H1 (cell line): ENCODE measurements around the gene ASB6. TPM values are rescaled to one million over a fixed set of nuclear protein-coding genes. Genes with fewer than 3 reads are reported as not detected.

Experiments used
- CTCF ChIA-PET: fragments of 300-600 bp; sonication (Branson Sonifier 250); formaldehyde crosslinking; loops from one replicate; lab custom pipeline; 2021; ENCODE audit not compliant: partially characterized antibody; lab: Charles Lee
- POLR2A ChIA-PET: fragments of 300-600 bp; sonication (Branson Sonifier 250); formaldehyde crosslinking; loops from one replicate; lab custom pipeline; 2021; ENCODE audit warnings: inconsistent platforms; ENCODE audit not compliant: partially characterized antibody; lab: Charles Lee
- DNase-seq, 2 experiments: peaks; one replicate each; pipeline versions ENCODE4 v3.0.0 to v3.0.0-alpha.2; 2010 to 2022; ENCODE audit warnings: low spot score in 2 of 2, low read depth in 1 of 2, mixed read lengths in 1 of 2
- FAIRE-seq: peaks from 2 replicates; lab custom pipeline; 2011; peaks lifted over from hg19 to GRCh38; lab: Jason Lieb, UNC
- H2AFZ ChIP-seq: 2 replicates; pipeline ENCODE4 v1.8.1; 2012; ENCODE audit warnings: low read length, inconsistent platforms
- H2AK5ac ChIP-seq: 2 replicates; pipeline ENCODE4 v1.6.1; 2013; ENCODE audit warnings: low read depth, low read length
- H2BK120ac ChIP-seq: replicated peaks from 2 replicates; pipeline ENCODE3; 2013; ENCODE audit warnings: low read depth, low read length, inconsistent platforms
- H2BK12ac ChIP-seq: 2 replicates; pipeline ENCODE4 v1.6.1; 2013; ENCODE audit warnings: low read depth, low read length
- H2BK15ac ChIP-seq: 2 replicates; pipeline ENCODE4 v1.6.1; 2013; ENCODE audit warnings: low read length
- H2BK20ac ChIP-seq: 2 replicates; pipeline ENCODE4 v1.6.1; 2013; ENCODE audit warnings: low read length
- H2BK5ac ChIP-seq: 2 replicates; pipeline ENCODE4 v1.6.1; 2013; ENCODE audit warnings: low read depth, low read length
- H3K14ac ChIP-seq: 2 replicates; pipeline ENCODE4 v1.6.1; 2013; ENCODE audit warnings: inconsistent platforms; ENCODE audit not compliant: insufficient read length
- H3K18ac ChIP-seq: 2 replicates; pipeline ENCODE4 v1.6.1; 2013; ENCODE audit warnings: low read length; ENCODE audit errors: extremely low read depth
- H3K23ac ChIP-seq: 2 replicates; pipeline ENCODE4 v1.6.1; 2013; ENCODE audit warnings: inconsistent platforms; ENCODE audit not compliant: insufficient read length
- H3K23me2 ChIP-seq: 2 replicates; pipeline ENCODE4 v1.6.1; 2013; ENCODE audit warnings: low read depth, low read length
- H3K27ac ChIP-seq: 2 replicates; pipeline ENCODE4 v1.6.1; 2011; ENCODE audit warnings: low read depth, low read length, inconsistent platforms
- H3K27me3 ChIP-seq, 4 experiments: replicated peaks in 1 of 4; 1 replicate in 1 of 4; 2 replicates in 3 of 4; pipeline versions ENCODE4 v1.6.1 to v1.8.1; 2011 to 2013; ENCODE audit warnings: low read length in 3 of 4, mild to moderate bottlenecking in 3 of 4, inconsistent platforms in 2 of 4, mixed read lengths in 2 of 4, moderate library complexity in 1 of 4; ENCODE audit not compliant: control insufficient read depth in 3 of 4, insufficient read depth in 3 of 4; ENCODE audit errors: extremely low read depth in 1 of 4
- H3K36me3 ChIP-seq, 4 experiments: 2 replicates each; pipeline versions ENCODE4 v1.6.1 to v1.8.1; 2011 to 2013; ENCODE audit warnings: mild to moderate bottlenecking in 4 of 4, low read length in 3 of 4, moderate library complexity in 2 of 4, control low read depth in 1 of 4, inconsistent platforms in 1 of 4; ENCODE audit not compliant: insufficient read depth in 4 of 4, control insufficient read depth in 2 of 4
- H3K4ac ChIP-seq: replicated peaks from 2 replicates; pipeline ENCODE3; 2013; ENCODE audit warnings: low read length, low read depth, mixed read lengths, inconsistent platforms; ENCODE audit not compliant: insufficient read length
- H3K4me1 ChIP-seq, 4 experiments: replicated peaks in 1 of 4; 1 replicate in 1 of 4; 2 replicates in 3 of 4; pipeline versions ENCODE4 v1.6.1 to v1.8.1; 2011 to 2013; ENCODE audit warnings: low read length in 3 of 4, inconsistent platforms in 2 of 4, mixed read lengths in 1 of 4; ENCODE audit not compliant: insufficient read depth in 4 of 4, control insufficient read depth in 3 of 4
- H3K4me2 ChIP-seq, 2 experiments: 2 replicates each; pipeline versions ENCODE4 v1.6.1 to v1.8.1; 2011 to 2013; ENCODE audit warnings: low read depth in 2 of 2, low read length in 2 of 2, control low read depth in 1 of 2, inconsistent platforms in 1 of 2, mild to moderate bottlenecking in 1 of 2; ENCODE audit not compliant: insufficient read depth in 1 of 2
- H3K4me3 ChIP-seq, 4 experiments: fragments of 200-600, 300-600 bp in 1 of 4; sonication (generic), shearing (Covaris generic), sonication (Bioruptor Twin) in 1 of 4; 2 replicates each; pipeline versions ENCODE4 v1.5.1 to v1.8.1; 2011 to 2016; ENCODE audit warnings: low read length in 4 of 4, low read depth in 3 of 4, control low read depth in 2 of 4, inconsistent platforms in 2 of 4, mild to moderate bottlenecking in 2 of 4, mixed read lengths in 1 of 4, moderate library complexity in 1 of 4; ENCODE audit not compliant: insufficient read depth in 2 of 4; ENCODE audit errors: extremely low read depth in 1 of 4
- H3K56ac ChIP-seq: replicated peaks from 2 replicates; pipeline ENCODE3; 2013; ENCODE audit warnings: low read depth, mild to moderate bottlenecking, mixed read lengths, low read length, inconsistent platforms; ENCODE audit not compliant: insufficient read length
- H3K79me1 ChIP-seq: 2 replicates; pipeline ENCODE4 v1.6.1; 2013; ENCODE audit warnings: low read depth, low read length, control low read depth
- H3K79me2 ChIP-seq, 2 experiments: 2 replicates each; pipeline versions ENCODE4 v1.6.1 to v1.8.1; 2012 to 2013; ENCODE audit warnings: low read length in 2 of 2, mild to moderate bottlenecking in 2 of 2, inconsistent platforms in 1 of 2; ENCODE audit not compliant: insufficient read depth in 2 of 2, control insufficient read depth in 1 of 2
- H3K9ac ChIP-seq, 4 experiments: replicated peaks in 1 of 4; 1 replicate in 1 of 4; 2 replicates in 3 of 4; pipeline versions ENCODE4 v1.6.1 to v1.8.1; 2011 to 2013; ENCODE audit warnings: low read depth in 3 of 4, low read length in 3 of 4, control low read depth in 2 of 4, mild to moderate bottlenecking in 2 of 4, moderate library complexity in 2 of 4, inconsistent platforms in 1 of 4; ENCODE audit errors: extremely low read depth in 1 of 4
- H3K9me3 ChIP-seq, 2 experiments: 2 replicates each; pipeline versions ENCODE4 v1.6.1 to v1.8.1; 2012 to 2013; ENCODE audit warnings: mild to moderate bottlenecking in 2 of 2, moderate library complexity in 2 of 2, control low read depth in 1 of 2, inconsistent platforms in 1 of 2, low read depth in 1 of 2, low read length in 1 of 2, mixed read lengths in 1 of 2; ENCODE audit not compliant: insufficient read depth in 2 of 2
- H4K20me1 ChIP-seq, 2 experiments: replicated peaks in 1 of 2; 2 replicates each; pipeline versions ENCODE3 to v1.8.1; 2011 to 2013; ENCODE audit warnings: inconsistent platforms in 2 of 2, low read length in 2 of 2, mild to moderate bottlenecking in 1 of 2; ENCODE audit not compliant: insufficient read depth in 2 of 2, control insufficient read depth in 1 of 2
- H4K5ac ChIP-seq: 2 replicates; pipeline ENCODE4 v1.6.1; 2013; ENCODE audit warnings: low read length, low read depth, mixed read lengths, inconsistent platforms; ENCODE audit not compliant: insufficient read length
- H4K8ac ChIP-seq: 2 replicates; pipeline ENCODE4 v1.8.0; 2013; ENCODE audit warnings: mild to moderate bottlenecking, moderate library complexity, low read length, inconsistent platforms; ENCODE audit not compliant: insufficient read depth; ENCODE audit errors: extremely low read depth
- H4K91ac ChIP-seq: replicated peaks from 2 replicates; pipeline ENCODE3; 2013; ENCODE audit warnings: low read length, mixed read lengths, inconsistent platforms; ENCODE audit not compliant: insufficient read length
- JUND ChIP-seq: IDR thresholded peaks from 2 replicates; pipeline ENCODE4 v1.6.1; 2011; ENCODE audit warnings: mild to moderate bottlenecking, improper control_type of control experiment, low read length
- WGBS, 2 experiments: shearing (Covaris generic) in 1 of 2; methylation state at CpG; one replicate each; pipeline versions ENCODE4 v1.1.6 to v1.1.7; 2013 to 2015; ENCODE audit warnings: low lambda C conversion rate in 2 of 2, mixed read lengths in 2 of 2, inconsistent platforms in 1 of 2, low coverage in 1 of 2, missing lambda C conversion rate in 1 of 2; ENCODE audit not compliant: insufficient replicate concordance in 2 of 2, insufficient coverage in 1 of 2, insufficient read length in 1 of 2; ENCODE audit errors: extremely low coverage in 1 of 2, missing lambda C conversion rate in 1 of 2; 5-methylcytosine and 5-hydroxymethylcytosine counted together
- polyA plus RNA-seq, 7 experiments: library from polyadenylated mRNA; depleted of rRNA in 3 of 7; stranded (reverse) in 5 of 7; unstranded in 2 of 7; fragments of >200 nt in 5 of 7; fragments of 200-250 nt in 2 of 7; gene quantifications; 1 replicate in 5 of 7; 2 replicates in 1 of 7; 4 replicates in 1 of 7; pipeline versions ENCODE4 v1.2.1 to v1.2.3, GENCODE V29; 2011 to 2013; ENCODE audit warnings: missing spikeins in 2 of 7, mixed read lengths in 2 of 7
- total RNA-seq: library from RNA; stranded (reverse); fragmentation: NEBNext Ultra II Directional; extraction: Animal tissue kit (Norgen Biotek cat#: 25700); gene quantifications from 2 replicates; pipeline ENCODE4 v1.2.1, GENCODE V29; 2021

The ASB6 gene
- total and polyA plus RNA-seq, 2 of the 8 experiments (the other 6 are each of a cell fraction or from before 2014, with no cell fraction given): 14.0 to 17.3 TPM

DNA sequence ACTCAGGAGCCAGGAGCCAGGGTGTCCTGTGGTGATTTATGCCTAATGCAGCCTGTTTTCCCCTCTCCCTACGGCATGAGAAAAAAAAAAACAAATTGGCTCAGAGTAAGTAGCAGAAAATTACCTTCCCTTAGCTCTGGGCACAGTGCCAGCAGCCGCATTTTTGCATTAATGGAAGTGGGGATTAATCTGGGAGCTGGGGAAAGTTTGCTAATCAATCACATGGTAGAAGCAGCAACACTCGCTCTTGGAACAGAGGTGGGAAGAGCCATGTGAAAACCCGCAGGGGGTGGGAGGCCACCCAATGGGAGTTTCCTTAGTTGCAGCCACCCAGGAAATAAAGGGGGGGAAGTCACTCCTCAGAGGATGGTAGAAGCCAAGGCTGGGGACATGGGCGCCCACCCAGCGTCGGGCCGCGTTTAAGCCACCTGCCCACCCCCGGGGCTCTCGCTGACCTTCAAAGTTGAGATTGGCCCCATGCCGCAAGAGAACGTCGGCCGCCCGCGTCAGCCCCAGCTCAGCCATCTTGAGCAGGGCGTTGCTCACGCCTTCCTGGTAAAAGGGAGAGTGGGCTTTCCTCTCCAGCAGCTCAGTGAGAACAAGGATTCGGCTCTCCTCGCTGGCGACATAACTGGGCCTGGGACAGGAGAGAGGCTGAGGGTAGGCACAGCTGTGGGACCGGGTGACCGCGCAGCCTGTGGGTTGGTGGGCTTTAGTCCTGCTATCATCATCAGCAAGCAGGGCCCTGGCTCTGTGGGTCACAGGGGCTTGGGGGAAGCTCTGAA is 1.7 kb downstream of the ASB6 start:
- H3K4ac ChIP-seq: no peak overlapping the region
- H2BK5ac ChIP-seq: no peak overlapping the region
- no peak overlapping the region for H4K5ac ChIP-seq
- ChIA-PET CTCF (interaction anchor here (0.9 to 6.5 kb wide), 13 partner anchors 10 to 518 kb away, joined by 3 to 56 read pairs (median 5); partner anchors contain the start of genes C9orf50 and NTMT1), POLR2A (interaction anchor here (0.6 to 8.2 kb wide), 6 partner anchors 13 to 453 kb away, joined by 3 to 95 read pairs (median 4); partner anchors contain the start of gene NTMT1)
- H2BK15ac ChIP-seq: no peak overlapping the region
- no peak overlapping the region for H2BK120ac ChIP-seq
- no peak overlapping the region for H3K27ac ChIP-seq
- H3K9ac ChIP-seq: no peak overlapping the region
- no peak overlapping the region for H2BK12ac ChIP-seq
- no peak overlapping the region for H2AK5ac ChIP-seq
- no peak overlapping the region for H3K56ac ChIP-seq
- no peak for FAIRE-seq
- TF ChIP-seq JUND: no peak
- H3K27me3 ChIP-seq: no peaks in the 10 kb centered on the region
- peaks cover 0 to 13% of the 10 kb centered on the region in 2 experiments; a peak in 2 of 4 replicates for H3K79me2 ChIP-seq
- no peaks in the 10 kb centered on the region for H3K9me3 ChIP-seq
- no peak overlapping the region for H3K23ac ChIP-seq
- H4K8ac ChIP-seq: no peak overlapping the region
- H3K4me1 ChIP-seq: peaks cover 0 to 10% (median 6%) of the 10 kb centered on the region in 4 experiments; a peak in 4 of 7 replicates
- peaks cover 2 to 31% (median 15%) of the 10 kb centered on the region in 4 experiments; a peak in 6 of 8 replicates for H3K36me3 ChIP-seq
- H2BK20ac ChIP-seq: no peak overlapping the region
- H3K79me1 ChIP-seq: peaks cover 4% of the 10 kb centered on the region
- no peak overlapping the region for H3K18ac ChIP-seq
- peaks cover 8% of the 10 kb centered on the region; the same call in 1 of the 2 replicates for H3K23me2 ChIP-seq
- 93% methylated on average over 25 of the region's 25 CpGs; no CpG with 5 or more reads in 1 of the 2 experiments for whole genome bisulfite sequencing, 2 experiments
- peak overlapping the region in 1 of 4 experiments; percentile 98; a peak in 2 of 8 replicates for H3K4me3 ChIP-seq
- H2AFZ ChIP-seq: no peak overlapping the region
- H3K14ac ChIP-seq: no peak overlapping the region
- peaks cover 7 to 19% of the 10 kb centered on the region in 2 experiments for H4K20me1 ChIP-seq
- H3K4me2 ChIP-seq: peak overlapping the region; percentile 87 to 94; a peak in 3 of 4 replicates
- H4K91ac ChIP-seq: no peak overlapping the region
- no peak for DNase-seq
